HG03571 (cell line): ENCODE measurements around the gene PRG3.
"Not testable (repeated sequence)": the region's sequence is repeated elsewhere in the genome, so short reads cannot be mapped to it uniquely, and the experiment has no call there.

Experiments
- ATAC-seq: cut with Tn5 transposase; IDR thresholded peaks from one replicate; pipeline ENCODE4 v1.9.1; 2021; ENCODE audit not compliant: unreplicated experiment

The PRG3 gene

DNA sequence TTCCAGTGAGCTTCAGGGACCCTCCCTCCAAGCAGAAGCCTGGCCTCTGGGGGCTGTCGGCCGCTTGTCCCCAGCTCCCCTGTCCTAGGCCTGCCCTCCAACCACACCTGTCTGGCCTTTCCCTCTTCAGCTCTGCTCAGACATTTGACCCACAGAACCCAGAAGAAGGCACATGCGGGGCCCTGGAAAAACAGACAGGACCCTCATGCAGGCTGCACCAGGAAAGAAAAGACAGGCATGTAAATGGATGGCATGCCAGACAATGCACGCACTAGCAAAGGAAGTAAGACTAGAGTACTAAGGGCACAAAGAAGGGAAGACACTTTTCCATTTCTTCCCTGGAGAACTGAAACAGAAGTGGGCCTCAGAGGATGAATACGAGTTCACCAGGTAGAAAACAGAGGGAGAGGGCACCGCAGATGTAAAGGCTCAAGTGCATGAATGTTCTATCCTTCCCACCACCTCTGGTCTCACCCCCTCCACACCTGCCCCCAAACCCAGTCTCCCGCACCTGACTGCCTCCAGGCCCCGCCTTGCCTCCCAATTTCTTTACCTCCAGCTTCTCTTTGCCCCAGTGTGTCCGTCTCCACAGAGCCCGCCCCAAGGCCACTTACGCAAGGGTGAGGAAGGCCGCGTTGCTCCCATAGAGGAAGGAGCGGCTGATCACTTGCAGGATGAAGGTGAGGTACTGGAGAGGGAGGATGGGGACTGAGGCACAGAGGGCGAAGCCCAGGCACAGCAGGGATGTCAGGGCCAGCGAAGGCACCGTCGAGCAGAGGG, 28.6 kb upstream of the PRG3 start:
- ATAC-seq, result no peak

DNA sequence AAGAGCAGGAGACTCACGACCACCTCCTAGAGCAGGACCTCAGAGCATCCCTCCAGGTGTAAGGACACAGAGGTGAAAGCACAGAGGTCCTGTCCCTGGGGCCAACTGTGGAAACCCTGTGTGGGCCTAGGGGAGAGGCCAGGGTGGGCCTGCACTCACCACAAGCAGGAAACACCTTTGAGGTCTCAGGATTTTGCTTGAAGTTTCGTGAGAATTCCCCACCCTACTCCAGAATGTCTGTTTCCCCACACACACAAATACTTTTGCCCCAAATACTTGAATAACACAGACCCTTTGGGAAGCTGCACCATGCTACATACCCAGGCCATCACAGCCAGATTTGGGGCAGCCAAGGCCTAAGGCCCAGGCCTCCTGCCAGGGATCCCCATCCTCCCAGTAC, 27.8 kb upstream of the PRG3 start:
- no peak for ATAC-seq

DNA sequence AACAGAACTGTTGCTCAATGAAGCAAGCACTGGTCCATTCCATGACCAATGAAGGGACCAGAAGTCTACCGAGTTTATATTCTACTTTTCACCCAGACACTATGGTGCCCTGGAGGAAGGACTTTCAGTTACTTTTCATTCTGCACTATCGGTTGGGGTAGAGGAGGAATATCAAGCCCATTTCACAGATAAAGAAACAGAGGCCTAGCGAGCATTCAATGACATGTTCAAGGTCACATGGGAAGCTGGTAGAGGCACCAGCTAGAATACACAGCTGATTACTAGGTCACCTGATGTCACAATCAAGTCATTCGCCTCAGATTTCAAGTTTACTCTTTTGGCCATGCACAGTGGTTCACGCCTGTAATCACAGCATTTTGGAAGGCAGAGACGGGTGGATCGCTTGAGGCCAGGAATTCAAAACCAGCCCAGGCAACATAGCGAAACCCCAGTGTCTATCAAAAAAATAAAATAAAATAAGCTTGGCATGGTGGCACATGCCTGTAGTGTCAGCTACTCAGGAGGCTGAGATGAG, 27.1 kb upstream of the PRG3 start:
- ATAC-seq, result no peak

DNA sequence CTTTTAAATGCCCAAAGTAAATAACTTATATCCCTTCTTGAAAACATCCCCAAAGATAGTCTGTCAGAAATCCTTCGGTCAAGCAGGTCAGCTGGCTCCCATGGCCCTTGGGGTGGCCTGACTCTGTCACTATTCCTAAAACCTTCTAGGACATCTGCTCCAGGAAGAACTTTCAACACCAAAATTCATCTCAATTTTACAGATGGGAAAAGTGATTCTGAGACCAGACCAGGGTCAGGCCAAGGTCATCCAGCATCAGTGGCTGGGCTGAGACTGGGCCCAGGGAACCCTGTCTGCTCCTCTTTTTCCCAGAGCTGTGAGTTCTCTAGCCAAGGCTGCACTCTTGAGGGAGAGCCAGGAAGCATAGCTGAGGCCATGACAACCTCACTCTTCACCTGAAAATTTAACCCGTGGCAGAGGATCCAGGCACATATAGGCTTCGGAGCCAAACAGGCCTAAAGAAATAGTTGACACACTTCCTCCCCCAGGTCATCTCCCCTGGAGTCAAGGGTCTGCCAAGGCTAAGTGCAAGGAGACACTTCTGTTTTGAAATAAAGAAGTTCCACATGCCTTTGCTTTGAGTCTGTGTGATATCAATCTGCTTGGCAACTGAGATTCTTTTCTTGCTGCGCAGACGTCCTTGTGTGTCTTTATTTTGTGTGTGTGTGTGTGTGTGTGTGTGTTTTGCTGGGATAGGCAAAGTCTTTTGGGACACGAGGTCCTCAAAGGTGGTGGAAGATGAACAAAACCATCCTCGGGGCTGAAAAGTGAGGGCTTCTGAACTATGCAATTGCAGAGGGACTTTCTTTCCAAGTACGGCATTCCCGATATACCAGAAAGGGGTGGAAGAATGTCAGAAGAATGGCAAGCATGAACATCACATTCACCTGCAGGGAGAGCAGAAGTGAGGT, 26.3 kb upstream of the PRG3 start:
- ATAC-seq, result no peak

DNA sequence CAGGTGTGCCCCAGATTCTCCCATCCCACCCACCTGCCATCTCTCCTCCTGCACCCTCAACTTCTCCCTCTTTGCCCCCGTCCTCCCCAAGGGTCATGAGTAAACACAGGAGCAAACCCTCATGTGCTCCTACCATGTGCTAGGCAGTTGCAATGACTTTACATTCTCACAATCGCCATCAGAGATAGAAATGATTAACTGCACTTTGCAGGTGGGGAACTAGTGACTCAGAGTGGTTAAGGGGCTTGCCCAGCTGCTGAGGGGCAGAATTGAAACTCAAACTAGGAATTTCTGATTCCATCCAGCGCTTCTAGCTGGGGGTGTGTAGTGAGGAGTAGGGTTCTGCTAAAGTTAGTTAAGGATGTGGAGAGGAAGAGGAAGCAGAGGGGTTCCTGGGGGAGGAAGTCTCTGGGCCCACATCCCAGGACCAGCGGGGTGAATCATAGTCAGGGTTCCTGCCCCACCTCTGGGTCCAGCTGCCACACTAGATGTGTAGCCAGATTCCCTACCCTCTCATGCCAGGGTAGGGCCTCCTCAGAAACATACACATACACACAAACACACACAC, 25.5 kb upstream of the PRG3 start:
- peak; percentile 79 for ATAC-seq

DNA sequence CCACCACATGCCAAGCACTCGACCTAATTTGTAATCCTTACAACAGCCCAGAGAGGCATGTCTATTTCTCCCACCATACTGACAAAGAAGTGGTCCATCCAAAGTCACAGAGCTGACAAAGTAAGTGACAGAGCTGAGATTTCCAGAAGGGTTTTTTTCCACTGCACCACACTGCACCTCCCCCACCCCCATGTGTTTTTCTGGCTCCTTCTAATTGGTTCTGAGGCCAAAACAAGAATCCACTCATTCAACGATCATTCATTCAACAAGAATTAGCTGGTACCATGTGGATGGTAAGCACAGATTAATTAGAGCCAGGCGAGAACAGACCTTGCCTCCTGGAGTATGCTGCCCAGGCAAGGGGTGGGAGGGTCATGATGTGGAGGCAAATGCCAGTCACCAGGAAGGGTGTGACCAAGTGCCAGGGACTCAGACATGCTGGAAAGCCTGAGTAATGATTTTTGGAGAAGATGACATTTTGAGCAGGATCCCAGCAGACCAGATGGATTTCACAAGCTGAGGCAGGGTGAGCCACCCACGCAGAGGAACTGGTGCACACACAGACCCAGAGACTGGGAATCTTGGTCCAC, 24.4 kb upstream of the PRG3 start:
- ATAC-seq, result no peak

DNA sequence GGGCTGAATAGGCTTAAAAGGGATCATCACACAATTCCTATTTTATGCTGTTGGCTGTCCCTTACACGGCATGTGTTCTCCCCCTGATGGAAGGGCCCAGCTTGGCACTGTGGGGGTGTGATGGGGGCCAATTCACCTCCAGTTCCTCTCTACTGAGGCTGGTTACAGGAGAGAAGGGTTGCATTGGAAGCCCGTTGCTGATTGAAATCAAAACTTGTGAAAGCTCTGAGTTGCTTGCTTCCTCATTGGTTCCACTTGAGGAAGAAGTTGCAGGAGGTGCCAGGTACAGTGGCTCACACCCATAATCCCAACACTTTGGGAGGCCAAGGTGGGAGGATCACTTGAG, 22.8 kb upstream of the PRG3 start:
- no peak for ATAC-seq

DNA sequence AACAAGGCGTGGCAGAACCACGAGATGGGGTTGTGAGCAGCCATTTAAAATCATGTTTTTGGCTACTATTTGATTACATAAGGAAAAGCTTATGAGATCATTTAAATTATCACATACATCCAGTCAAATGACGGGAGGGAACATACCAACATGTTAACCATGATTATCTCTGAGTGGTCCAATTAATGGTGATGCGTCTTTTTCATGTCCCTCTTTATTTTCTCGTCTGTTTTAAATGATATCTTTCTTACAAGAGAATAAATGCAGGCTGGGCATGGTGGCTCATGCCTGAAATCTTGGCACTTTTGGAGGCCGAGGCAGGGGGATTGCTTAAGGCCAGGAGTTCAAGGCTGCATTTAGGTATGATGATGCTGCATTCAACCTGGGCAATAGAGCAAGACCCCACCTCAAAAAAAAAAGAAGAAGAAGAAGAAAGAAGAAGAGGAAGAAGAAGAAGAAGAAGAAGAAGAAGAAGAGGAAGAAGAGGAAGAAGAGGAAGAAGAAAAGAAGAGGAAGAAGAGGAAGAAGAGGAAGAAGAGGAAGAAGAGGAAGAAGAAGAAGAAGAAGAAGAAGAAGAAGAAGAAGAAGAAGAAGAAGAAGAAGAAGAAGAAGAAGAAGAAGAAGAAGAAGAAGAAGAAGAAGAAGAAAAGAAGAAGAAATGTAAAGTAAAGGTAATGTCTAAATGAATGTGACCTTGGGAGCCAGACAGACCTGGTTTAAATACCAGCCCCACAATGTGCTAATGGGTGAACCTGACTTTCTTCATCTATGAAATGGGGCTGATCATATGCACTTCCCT, 22.3 kb upstream of the PRG3 start:
- not testable (repeated sequence) for ATAC-seq

DNA sequence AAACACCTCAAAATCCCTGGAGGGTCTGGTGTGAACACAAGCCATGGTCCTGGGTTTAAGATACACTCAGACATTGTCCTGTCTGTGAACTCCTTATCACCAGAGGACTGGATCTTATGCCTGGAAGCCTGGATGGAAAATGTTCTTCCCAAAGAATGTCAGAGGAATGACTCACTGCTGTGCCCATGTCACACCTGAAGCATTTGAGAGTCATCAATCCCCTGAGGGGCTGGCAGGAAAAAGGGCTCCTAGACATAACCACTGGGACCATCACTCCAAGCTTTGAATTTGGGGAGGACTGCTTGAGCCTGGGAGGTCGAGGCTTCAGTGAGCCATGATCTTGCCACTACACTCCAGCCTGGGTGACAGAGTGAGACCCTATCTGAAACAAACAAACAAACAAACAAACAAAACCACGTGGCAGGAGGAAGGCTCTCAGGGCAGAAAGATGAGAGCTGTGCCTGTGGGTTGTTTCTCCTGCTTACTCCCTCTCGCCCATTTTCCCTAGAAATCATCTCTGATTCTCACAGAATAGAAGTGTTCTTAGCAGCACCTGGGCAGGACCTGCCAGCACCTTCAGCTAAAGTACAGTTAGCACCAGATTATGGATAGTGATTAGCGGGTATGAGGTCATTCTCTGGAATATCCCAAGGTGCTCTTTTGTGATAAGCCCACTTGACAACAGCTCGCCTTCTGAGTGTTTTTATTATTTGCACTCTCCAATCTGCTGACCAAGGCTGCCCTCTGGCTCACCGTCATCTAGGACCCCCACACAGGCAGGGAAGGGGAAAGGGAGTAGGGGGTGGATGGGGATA, 21.4 kb upstream of the PRG3 start:
- no peak for ATAC-seq

DNA sequence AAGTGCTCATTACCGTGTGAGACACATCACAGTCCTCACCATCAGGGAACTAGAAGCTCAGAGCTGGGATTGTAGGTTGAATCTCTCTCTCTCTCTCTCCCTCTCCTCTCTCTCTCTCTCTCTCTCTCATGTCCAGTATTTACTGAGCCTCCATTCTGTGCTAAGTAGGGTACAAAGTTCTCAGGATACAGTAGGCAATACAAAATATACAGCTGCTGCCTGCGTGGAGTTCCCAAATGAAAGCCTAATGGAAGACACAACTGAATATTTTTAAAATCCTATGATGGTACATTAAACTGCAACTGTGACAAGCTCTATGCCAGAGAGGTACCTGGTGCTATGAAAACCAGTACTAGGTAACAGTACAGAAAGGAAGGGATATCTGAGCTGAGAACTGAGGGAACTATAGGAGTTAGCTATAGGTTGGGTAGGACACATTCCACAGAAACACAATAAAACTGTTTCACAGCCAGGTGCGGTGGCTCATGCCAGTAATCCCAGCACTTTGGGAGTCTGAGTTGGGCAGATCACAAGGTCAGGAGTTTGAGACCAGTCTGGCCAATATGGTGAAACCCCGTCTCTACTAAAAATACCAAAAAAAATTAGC, 19.1 kb upstream of the PRG3 start:
- no peak for ATAC-seq

DNA sequence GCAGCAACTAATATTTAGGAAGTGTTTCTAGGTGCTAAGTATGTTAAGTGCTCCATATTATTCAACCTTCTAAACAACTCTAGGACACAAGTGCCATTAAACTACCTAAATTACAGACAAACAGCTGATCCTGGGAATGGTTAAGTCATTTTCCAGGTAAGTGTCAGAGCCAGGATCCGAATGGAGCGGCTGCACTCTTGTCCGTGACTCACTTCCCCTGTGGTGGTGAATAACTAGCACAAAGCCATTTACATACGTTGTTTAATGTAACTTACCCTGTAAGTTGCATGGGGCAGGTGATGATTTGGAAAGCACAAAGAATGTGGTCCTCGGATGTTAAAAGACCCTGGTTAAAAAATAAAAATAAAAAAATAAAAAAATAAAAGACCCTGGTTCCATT, 18.3 kb upstream of the PRG3 start:
- no peak for ATAC-seq

DNA sequence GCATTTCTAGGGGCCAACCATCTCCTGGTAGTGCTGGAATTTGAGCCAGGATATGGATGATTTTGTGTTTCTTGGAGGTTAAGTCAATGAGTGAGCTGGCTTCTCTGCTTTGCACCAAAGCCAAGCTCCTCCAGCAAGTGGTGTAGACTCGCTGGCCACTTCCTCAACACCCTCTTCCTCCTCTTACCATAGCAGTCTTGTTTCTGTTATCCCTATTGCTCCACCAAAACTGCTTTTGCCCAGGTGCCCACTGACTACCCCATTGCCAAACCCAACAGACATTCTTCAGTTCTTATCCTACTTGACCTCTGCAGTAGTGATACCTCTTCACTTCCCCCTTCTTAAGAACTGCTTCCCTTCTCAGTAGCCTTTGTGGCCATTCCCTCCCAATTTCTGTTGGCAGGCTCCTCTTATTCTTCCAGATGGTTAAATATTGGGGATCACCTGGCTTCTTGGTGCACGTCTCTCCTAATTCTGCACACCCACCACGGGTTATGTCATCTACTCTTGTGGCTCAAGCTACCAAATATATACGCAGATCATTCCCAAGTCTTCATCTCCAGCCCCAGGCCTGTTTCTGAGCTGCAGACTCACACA, 16.5 kb upstream of the PRG3 start:
- no peak for ATAC-seq

DNA sequence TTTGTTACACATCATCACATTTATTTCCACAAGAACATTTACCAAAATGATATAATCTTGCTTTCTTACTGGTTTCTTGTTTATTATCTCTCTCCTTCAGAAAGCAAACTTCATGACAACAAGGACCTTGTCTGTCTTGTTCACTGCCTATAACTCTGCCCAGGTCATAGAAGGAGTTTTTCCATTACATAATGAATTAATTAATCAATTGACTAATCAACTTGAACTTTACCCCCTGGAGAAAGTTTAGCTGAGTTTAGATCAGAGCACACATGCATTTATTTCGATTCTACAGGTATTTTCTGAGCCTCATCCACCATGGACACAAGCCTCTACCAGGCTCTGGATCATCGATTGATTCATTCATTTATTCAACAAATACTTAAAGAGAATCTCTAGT, 15.8 kb upstream of the PRG3 start:
- ATAC-seq, result no peak

DNA sequence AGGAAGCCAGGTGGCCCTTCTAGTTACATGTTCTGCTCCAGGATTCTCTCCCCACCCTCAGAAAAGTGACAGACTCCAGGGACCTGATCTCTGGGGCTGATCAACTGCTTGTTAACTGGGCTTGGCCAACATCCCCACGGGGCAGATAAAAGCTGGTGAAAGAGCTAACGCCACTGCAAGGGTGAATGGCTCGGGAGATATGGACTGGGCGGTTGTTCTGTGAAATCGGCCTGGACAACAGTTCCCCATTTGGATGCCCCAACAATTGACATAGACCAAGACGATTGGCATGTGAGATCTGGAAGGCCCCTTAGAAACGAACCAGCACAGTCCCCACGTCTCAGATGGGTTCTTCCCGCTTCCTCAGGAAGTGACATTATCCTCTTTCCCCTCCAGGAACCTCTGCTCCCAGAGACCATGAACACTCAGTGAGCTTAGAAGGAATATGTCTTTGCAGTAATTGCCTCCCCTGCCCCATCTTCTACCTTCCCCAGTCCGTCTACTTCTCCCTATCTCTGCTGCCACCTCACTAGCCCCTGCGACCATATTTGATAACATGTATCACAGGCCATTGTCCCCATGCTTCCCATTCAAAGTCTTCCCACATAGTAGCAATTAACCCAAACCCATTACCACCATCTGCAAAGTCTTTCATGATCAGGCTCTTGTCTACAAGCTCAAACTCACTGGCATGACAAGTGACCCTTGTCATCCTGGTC, 15.1 kb upstream of the PRG3 start:
- no peak for ATAC-seq

DNA sequence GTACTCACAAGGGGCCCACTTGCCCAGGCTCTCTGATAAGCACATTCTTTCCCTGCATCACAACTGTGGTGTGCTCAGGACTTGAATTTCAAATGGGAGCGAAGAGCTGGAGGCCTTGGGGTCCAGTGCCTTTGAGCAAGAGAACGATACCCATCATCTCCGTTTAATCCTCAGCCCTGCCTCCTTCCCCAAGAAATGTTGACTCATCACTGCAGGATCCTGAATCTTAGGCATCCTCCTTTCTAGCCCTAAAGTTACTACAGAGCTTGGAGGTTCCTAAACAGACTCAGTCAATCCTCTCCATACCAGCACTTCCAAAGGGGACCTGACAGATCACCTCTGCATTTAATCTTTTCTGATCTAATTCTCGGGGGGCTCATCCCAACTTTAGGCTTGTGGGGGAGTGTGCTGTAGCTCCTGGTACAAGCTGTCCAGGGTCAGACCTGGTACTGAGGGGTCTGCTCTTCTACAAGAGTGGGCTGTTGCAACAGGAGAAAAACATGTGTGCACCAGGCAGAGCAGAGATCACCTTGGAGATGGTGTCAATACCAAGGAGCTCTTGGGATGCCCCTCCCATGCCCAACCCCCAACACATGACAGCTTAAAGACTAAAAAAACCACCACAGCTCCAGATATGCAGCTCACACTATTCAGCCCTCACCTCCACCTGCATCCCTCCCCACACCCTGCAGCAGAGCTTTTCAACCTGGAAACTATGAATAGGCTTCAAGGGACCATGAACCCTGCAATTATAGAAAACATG, 13.4 kb upstream of the PRG3 start:
- ATAC-seq, result no peak

DNA sequence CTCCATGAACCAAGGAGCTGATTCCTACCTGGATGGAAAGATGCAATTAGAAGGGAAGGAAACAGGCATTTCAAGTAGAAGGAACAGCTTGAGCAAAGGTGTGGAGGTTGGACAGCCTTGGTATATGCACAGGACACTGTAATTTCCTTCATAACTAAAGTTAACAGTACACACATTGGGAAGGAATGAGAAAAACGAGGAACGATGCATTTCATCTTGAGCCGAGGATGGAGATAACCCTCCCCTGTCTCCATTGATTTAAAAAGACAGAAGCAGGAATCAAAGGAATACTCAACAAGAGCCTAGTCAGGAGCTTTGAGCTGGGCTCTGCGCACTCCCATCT, 11.8 kb upstream of the PRG3 start:
- no peak for ATAC-seq

DNA sequence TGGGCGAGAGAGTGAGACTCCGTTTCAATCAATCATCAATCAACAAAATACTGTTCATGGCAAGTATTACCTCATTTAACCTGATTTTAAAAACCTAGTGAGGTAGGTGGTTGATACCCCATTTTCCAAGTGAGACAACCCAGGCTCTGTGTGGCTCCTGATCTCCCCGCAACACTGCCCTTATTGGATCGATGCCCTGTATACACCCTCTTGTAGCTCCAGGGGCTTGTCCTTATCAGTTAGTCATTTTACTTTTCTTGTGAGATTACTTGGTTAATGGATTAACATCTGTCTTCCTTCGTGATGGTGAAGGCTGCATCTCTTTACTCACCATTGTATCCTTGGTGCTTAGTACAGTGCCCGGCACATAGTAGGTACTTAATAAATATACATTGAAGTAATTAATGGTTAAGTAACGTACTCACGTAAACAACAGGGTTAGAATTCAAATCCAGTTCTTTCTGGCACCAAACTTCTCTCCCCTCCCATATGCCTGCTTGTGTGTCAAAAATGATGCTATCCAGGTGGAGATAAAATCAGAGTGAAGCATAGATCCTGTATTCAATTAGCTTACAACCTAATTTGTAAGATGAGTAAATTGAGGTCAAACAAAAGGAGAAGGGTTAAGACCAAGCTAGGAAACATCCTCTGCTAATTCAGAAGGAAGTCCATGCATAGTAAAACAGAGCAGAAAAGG, 11.3 kb upstream of the PRG3 start:
- no peak for ATAC-seq
